HG03558 (cell line): Measurements from ENCODE around the gene GCH1.
"Not testable (repeated sequence)": the region's sequence is repeated elsewhere in the genome, so short reads cannot be mapped to it uniquely, and the experiment has no call there.

Experiments used
- ATAC-seq: cut with Tn5 transposase; IDR thresholded peaks from one replicate; pipeline ENCODE4 v1.9.1; 2021; ENCODE audit warnings: moderate number of reproducible peaks; ENCODE audit not compliant: unreplicated experiment; ENCODE audit errors: extremely low read depth

The GCH1 gene

GRCh38 chr14:54805070-54805444, 97.6 kb downstream of the GCH1 start:
- no peak for ATAC-seq

GRCh38 chr14:54804538-54805041, 98.0 kb downstream of the GCH1 start:
- no peak for ATAC-seq

DNA sequence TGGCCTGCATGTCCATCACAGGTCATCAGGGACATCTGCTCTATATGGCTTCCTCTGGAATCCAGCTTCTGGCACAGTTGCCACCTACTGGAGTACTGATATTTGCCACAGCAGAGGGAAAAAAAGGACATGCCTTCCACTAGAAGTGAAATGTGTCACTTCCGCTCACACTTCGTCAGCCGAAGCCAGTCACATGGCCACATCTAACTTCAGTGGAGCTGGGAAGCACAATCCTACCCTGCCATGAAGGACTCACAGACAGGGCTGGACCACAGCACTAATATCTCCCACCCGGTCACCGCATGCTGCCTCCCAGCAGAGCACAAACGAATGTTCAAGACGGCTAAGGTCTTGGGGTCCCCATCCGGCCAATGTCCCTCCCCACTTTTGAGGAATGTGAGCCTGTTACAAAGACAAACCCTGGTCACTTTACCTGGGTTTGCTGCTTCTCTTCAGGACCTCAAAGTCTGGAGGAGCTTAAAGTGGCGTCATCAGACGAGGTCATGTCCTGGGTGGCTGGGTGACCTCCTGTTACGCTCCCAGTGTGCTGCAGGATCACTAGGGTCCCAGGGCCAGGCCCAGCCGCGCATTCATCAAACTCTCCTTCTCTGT, 98.6 kb downstream of the GCH1 start:
- ATAC-seq, result no peak

DNA sequence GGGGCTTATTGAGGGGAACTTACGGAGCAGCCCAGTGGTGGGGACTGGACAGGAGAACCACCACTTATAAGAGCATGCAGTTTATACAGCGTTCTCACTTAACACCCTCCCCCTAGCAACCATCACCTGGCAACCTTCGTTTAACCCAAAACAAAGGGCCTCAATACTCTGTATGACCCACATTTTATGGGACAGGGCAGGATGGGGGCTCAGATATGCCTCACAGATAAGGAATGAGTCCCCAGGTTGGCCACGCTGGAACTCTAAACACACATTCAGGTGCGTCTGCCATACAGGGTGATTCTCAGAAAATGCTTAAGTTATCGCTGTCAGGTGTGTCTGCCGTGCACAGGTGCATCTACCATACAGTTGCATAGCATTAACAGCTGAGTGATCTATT, 99.2 kb downstream of the GCH1 start:
- no peak for ATAC-seq

DNA sequence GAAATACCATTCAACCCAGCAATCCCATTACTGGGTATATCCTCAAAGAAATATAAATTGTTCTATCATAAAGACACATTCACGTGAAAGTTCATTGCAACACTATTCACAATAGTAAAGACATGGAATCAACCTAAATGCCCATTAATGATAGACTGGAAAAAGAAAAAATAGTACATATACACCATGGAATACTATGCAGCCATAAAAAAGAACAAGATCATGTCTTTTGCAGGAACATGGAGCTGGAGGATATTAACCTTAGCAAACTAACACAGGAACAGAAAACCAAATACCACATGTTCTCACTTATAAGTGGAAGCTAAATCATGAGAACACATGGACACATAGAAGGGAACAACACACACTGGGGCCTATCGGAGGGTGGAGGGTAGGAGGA, 101.1 kb downstream of the GCH1 start:
- ATAC-seq, result not testable (repeated sequence)

GRCh38 chr14:54798465-54799124, 104.0 kb downstream of the GCH1 start:
- no peak for ATAC-seq

DNA sequence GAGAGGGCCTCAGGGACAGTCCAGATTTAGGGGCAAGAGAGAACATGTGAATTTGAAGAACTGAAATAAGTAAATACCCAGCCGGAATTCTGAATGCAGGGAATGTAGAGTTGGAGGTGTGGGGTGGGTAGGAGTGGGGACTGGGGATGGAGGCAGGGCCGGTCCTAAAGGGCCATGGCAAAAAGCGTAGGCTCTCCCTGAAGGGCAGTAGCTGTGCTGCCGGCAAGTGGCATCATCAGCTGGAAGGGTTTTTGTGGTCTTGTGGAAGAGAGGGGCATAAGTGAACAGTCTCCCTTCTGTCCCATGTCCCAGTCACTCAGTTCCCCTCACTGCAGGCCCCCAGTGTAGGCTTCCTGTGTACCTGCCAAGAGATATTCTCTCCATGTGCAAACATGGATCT, 104.6 kb downstream of the GCH1 start:
- ATAC-seq, result no peak

DNA sequence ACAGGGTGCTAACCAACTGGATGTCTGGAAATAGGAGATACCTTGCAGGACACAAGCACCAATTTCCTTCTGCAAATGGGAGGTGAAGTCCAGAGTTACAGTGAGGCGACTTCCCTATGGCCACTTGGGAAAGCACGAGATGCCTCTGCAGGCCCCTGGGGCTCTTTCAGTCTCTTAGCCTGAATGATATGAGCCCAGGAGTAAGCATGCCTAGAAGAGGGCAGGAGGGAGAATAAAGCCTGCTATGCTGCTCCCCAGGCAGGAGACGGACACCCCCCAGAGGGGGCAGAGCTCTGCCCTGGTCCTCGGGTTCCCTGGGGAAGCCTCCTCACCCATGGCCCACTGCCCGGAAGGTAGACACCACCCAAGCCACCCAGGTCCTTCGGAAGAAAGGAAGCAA, 105.1 kb downstream of the GCH1 start:
- no peak for ATAC-seq

GRCh38 chr14:54796961-54797360, 105.7 kb downstream of the GCH1 start:
- no peak for ATAC-seq

GRCh38 chr14:54794796-54795195, 107.8 kb downstream of the GCH1 start:
- ATAC-seq, result no peak

DNA sequence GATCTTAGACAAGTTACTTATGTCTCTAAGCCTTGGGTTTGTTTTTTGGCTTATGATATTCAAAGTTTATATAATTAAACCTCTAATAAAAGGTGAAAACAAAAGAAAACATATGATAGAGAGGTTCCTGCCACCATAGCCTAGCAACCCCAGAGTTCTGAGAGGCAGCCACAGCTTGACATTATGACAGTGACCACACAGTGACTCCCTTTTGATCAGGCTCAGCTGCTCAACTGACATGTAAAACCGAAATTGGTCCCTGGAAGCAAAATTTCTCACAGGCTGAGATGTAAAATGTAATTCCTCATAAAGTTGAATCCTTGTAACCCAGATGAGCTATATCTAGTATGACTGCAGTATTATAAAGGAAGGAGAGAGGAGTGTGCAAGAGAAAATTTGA, 108.5 kb downstream of the GCH1 start:
- ATAC-seq, result no peak

GRCh38 chr14:54792288-54792687, 110.3 kb downstream of the GCH1 start:
- ATAC-seq, result no peak
